Activated CD4-positive, CD25-positive, alpha-beta regulatory T cell (primary cell): ENCODE data around the gene MROH2A.

Experiments used
- DNase-seq, 4 experiments: peaks; one replicate each; lab custom pipeline; 2025; lab: John Stamatoyannopoulos, UW

The MROH2A gene

DNA sequence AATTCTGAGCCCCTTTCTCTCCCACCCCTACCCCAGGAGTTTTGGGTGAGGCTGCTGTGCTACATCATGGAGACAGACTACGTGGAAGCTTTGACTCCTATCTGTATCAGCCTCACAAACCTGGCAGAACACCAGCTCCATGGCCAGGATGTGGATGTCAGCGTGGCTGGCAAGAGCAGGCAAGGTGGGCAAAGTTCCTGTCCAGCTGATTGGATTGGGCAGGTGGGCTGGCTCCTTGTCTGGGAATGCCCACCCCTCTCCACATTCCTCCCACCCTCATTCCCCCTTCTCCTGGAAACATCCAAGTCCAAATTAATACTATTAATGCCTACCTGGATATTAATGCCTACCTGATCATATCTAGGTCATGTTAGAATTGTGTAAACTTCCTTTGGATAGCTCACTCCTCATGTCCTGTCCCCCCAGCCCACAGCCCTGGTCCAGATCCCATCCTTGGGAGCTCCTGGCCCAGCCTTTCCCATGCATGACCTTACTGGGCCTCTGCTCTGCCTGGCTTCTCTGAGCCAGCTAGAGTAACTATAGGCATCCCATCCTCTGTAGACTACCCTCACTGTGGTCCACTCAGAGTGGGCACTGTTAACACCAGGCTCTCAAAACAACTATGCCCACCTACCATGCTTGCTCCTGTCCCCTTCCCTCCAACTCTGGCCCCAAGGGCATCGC is 24.1 kb downstream of the MROH2A start:
- DNase-seq = no peak

DNA sequence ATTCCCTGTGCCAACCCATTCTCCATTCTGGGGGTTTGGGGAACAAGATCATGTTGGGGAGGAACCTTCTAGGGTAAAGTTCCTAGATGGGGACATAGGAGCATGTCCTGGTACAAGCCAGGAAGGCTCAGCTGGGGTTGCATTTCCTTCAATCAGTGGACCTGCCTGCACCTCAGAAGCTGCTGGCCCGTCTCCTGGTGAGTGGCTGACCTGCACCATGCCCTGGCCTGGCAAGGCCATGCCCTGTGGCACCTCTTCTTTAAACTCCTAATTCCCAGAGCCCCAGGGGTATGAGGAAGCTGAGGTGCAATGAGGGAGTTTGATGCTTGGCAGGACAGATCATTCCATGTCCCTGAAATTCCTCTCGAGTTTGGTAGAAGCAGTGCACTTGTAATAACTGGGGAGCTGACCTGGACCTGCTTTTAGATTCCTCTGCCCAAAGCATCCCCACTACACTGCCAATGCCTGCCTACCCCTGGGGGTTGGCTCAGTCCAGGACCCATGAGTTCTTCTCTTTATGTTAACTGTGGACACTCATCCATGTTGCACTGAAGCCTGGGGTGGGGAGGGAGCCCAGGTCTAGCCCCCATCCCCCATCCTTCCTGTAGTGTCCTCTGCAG is 25.3 kb downstream of the MROH2A start:
- DNase-seq = no peak

DNA sequence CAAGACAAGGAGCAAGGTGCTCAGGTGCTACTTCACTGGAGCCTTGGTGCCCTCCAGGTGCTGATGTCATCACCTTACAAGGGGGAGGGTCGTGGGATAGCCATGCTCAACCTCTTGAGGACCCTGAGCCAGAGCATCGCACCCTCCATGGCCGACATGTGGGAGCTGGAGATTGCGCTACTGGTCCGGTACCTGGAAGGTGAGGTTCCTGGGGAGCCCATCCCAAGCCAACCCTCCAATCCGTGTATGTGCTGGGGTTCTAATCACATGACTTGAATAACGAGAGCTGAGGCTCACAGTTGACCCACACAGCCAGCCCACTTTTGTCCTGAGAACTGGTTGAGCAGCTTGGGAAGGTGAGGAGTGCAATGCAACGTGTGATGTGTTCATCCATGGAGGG is 25.9 kb downstream of the MROH2A start:
- DNase-seq = no peak

DNA sequence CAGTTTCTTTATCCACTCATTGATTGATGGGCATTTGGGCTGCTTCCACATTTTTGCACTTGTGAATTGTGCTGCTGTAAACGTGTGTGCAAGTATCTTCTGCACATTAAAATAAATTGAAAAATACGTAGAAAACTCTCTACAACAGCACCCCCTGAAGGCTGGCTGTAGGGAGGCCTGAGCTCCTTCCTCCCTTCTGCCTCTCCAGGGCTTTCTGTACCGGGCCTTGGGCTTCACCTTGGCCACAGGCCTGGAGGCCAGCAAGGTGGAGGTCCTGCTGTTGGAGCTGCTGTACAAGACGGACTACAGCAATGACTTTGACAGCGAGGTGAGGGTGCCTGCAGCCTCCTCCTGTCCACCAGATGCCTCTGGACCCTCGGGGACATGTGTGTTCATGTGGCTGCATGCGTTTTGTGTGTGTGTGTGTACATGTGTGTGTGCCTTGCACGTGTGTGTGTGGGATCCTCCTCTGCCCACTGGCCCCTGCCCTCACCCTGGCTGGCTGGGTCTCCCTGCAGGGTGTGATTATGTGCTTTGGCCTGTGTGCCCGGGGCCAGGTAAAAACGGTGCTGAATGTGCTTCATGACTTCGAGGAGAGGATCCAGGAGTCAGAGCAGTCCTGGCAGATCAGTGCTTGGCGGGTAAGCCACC is 29.2 kb downstream of the MROH2A start:
- no peak for DNase-seq

DNA sequence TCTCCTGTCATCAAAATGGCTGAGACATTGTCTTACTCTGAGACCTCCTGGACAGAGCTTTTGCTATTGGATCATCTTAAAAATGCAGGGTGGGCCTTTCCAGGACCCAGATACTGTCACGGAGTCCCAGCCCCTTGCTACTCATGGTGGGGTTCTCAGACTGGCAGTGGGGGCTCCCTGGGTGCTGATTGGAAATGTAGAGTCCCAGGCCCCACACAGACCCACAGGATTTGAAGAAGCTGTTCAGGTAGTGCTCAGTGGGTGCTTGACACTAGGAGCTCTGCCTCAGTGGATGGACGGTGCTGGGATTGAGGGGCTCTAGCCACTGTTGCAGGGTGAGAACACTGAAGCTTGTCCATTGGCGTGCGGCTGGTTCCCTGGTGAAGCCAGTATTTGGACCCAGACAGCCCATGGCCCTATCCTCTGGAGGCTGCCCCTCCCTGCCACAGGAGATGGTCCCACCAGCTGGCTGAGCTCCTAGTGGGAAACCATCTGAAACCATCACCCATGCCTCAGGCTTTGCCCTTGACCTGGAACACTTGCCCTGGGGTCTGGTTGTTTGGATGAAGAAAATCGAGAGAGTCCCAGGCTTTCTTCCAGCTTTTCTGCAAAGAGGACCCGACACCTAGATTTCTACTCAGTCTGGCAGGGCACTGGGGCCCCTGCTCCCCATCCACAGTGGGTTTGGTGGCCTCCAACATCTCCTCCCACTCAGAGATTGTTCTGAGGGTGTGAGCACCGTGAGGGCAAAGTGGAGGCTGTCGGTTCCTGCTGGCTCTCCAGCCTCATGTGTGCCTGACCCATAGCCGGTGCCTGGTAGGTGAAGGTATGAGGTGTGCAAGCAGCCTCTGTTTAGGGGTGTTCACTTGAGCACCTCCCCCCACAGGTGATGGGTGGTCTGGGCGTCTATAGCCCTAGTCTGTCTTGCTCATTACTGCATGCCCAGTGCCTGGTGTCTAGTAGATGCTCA is 30.1 kb downstream of the MROH2A start:
- DNase-seq = no peak

DNA sequence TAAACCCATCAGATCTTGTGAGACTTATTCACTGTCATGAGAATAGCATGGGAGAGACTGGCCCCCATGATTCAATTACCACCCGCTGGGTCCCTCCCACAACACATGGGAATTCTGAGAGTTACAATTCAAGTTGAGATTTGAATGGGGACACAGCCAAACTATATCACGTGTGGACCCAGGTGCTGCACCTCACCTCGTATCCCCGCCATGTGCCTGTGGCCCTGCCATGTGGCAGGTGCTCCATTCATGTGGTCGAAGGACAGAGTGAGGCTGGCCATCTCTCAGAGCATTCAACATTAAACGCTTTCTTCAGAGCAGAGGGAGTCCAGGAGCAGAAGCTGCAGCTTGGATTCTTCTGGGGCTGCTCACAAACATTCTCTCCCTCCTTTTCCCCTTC is 32.3 kb downstream of the MROH2A start:
- DNase-seq = no peak

DNA sequence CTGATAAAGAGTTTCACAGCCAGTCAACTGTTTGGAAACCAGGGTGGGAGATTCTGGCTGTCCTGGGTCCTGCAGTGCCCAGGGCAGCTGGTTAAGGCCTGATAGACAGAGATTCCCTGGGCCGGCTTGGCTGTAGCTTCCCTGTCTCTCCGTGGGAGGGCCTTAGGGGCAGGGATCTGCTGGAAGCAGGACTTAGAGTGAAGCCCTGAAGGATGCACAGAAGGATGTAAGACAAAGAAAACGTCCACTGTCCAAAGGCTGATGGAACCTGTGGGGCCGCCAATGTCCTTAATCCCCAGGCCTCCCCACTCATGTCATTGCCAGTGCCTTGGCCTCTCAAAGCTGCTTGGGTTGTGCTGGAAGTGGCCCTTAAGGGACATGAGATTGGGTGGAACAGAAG is 33.0 kb downstream of the MROH2A start:
- no peak for DNase-seq

DNA sequence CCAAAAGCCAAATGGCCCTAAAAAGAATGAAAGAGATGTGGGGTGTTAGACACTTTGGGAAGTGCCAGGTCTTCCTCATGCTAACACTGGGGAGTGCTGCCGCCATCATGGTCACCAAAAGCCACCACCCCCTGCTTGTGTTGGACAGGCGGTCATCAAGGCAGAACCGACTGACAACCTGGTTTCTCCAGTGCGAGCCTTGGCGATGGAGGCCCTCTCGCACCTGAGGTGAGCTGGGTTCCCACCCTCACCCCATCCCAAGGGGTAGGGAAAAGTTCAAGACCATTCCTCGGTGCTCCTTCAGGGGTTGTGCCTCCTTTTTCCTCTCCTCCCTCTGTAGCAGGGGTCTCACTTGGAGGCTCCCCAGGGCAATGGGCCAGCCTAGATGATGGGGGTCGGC is 33.6 kb downstream of the MROH2A start:
- DNase-seq = no peak

DNA sequence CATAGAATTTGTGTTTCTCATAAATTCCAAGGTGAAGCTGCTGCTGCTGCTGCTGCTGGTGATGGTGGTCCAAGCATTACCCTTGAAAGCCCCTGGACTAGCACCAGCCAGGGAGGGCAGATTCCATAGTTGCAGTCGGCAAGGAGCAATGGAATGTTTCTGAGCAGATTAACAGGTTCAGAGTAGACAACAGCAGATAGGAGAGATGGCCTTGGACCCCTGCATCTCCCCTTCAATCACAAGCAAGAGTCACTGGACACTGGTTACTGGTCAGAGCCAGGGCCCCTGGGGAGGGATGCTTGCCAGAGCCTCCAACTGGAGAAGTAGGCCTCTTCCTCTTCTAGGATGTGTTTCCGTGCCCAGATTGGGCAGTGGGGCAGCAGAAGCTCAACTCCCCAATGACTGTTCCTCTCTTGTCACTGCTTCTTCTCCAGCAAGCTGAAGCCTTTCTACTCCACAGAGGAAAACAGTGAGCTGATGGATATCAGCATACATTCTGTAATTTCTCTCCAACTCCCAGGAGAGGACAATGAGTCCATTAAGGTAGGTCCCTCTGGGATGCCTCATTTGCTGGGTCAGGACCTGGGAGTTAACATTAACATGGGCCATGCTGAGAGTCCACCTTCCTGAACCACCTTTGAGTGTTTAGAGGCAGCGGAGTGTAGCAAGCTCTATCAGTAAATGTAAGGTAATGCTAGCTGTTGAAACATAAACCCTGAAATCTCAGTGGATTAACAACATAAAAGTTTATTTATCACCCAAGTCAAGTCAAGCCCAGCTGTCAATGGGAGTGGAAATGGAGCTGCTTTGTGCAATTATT is 35.3 kb downstream of the MROH2A start:
- DNase-seq = no peak

DNA sequence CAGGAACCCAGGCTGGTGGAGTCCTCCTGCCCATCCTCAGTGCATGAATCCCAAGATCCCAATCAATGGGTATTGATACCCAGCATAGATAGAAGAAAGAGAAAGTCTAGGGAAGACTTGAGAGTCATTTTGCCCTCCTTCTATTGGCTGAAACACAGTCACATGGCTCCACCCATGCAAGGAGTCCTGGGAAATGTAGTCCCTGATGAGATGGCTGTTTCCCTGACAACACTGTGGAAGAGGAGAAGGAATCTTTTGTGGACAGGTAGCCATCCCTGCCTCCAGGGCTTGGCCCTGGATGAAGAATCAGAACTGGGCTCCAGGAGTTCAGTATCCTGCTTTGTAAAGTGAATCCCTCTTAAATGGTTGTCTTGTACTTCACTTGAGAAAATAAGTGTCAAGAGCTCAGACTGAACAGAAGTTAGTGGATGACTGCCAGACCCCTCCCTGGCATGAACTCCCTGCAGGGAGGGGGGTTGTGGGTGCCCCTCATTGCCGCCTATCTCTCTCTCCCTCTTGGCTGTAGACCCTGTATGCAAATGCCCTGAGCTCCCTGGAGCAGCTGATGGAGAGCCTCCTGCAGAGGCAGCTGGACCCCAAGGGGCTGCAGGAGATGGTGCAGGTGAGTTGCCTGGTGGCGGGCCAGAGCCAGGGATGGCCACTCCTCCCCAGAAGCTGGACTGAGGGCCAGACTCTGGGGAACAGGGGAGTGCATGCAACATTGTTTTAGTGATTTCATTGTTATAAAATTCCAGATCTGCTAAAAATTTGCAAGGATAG is 36.1 kb downstream of the MROH2A start:
- DNase-seq = no peak

DNA sequence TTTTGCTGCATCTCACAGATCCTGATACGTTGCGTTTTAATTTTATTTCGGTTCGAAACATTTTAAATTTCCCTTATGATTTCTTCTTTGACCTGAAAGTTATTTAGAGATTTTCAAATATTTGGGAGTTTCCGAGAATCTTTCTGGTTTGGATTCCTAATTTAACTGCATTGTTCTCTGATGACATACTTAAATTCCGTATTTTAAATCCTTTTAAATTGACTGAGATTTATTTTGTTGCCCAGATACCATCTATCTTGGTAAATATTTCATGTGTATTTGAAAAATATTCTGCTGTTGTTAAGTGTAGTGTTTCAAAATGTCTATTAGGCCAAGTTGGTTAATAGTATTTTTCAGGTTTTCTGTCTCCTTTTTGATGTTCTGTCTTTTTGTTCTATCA is 37.7 kb downstream of the MROH2A start:
- DNase-seq = no peak

DNA sequence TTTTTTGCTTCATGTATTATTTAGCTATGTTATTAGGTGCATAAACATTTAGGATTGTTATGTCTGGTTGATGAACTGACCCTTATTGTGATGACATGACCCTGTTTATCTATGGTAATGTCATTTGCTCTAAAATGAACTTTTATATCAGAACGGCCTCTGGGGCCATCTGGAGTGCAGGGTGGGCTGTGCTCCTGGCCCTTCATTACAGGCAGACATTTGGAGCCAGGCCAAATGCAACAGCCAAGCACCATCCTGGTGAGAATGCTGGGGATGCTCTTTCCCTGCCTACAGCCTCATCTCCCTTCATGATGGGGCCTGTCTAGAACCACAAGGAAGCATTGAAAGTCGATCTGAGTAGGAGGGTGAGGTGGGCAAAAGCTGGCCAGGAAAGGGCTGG is 38.2 kb downstream of the MROH2A start:
- DNase-seq = no peak

DNA sequence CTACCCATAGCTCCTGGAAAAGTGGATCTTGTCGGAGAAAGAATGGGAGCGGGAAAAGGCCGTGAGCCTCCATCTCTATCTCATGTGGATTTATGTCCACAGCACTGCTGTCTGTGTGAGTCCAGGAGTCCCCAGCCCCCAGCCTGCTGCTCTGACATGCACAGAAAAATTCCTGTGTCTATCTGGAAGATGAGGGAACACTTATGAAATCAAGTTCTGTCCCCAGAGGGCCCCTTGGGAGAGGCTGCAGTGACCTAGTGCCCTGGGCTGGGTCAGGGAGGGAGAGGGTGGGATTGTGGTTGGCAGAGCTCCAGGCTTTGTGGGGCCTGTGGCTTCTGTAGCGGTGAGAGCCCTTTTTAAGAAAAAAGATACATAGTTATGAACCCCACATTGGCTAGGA is 38.6 kb downstream of the MROH2A start:
- DNase-seq = no peak

DNA sequence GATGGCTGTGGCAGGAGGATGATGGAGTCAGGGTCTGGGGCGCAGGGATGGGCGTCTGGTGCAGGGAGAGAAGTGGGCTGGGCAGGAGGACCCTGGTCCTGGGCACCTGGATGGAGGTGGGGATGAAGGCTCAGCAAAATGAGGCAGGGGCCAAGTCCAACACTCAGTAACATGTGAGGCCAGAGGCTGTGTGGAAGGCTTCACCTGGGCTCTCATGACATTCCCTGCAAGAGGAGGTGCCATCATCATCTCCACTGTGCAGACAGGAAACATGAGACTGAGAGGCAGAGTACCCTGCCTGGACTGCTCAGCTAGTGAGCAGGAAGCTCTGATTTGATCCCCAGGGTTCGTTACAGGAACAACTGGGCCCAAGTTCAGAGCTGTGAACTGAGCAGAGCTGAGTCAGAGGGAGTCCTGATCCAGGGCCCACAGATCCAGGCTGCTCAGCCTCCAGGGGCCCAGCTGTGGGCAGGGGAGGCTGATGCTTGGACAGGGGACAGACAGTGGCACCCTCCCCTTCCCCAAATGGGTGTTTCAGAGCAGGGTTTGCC is 39.3 kb downstream of the MROH2A start:
- no peak for DNase-seq

DNA sequence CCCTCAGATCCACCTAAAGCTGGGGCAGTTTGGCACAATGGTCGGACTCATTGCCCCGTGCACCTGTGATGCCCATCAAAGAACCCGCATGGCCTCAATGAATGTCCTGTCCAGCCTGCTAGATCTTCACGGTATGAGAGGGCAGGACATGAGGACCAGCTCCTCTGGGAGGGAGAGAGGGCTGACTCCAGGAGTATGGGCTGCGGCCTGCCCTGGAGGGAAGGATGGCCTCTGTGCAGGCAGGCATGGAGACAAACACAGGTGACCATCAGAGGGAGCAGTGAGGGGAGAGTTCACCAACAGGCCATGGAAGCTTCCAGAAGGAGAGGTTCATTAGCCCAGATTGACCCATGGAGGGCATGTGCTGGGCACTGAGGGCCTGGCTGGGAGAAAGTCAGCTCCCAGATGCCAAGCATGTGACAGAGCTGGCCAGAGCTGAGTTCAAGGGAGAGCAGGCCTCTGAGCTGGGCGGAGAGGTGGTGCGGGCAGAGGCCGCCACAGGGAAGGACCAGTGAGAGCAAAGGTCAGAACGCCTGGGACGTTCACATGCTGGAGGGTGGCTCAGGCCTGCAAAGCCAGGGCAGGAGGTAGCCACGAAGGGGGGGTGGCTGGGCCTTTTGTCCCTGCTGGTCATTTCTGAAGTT is 40.0 kb downstream of the MROH2A start:
- DNase-seq = no peak

DNA sequence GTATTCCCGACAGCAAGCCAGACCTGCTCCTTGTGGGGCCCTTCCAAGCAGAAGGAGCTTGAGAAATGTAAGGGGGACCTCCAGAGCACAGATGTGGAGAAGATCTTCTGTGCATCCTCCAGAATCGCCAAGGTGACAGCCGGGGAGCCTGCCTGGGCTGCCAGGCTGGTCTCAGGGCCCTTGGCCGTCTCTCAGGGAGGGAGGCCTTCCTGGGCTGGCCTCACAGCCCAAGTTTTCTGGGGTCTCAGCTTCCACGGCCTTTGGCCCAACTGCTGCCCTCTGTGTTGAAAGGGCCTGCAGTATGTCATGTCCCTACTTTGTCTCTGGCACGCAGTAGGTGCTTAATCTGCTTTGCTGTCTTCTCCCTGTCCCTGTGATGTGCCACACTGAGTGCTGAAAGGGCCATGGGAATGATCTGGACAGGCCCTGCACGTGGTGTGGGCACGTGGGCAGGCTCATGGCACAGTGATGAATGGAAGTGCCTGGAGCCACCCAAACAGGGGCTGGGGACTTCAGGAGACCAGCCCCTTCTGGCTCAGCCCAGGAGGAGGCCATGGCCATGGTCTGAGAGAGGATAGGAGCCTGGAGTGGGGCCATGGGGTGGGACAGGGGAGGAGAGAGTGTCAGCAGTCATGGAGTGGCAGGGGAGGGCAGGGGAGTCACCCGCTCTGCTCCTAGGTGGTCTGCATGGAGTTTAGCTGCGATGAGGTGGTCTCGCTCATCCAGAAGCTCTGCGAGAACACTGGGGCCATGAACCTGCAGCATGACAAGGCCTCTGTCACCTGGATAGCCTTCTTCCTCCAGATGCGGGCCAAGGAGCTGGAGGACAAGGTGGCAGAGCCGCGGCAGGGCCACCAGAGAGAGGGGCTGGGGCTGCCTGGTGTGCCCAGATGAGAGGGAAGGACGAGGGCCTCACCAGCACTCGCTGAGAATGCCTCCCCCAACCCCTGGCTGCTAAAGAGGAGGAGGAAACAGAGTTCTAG is 40.8 kb downstream of the MROH2A start:
- DNase-seq = no peak

DNA sequence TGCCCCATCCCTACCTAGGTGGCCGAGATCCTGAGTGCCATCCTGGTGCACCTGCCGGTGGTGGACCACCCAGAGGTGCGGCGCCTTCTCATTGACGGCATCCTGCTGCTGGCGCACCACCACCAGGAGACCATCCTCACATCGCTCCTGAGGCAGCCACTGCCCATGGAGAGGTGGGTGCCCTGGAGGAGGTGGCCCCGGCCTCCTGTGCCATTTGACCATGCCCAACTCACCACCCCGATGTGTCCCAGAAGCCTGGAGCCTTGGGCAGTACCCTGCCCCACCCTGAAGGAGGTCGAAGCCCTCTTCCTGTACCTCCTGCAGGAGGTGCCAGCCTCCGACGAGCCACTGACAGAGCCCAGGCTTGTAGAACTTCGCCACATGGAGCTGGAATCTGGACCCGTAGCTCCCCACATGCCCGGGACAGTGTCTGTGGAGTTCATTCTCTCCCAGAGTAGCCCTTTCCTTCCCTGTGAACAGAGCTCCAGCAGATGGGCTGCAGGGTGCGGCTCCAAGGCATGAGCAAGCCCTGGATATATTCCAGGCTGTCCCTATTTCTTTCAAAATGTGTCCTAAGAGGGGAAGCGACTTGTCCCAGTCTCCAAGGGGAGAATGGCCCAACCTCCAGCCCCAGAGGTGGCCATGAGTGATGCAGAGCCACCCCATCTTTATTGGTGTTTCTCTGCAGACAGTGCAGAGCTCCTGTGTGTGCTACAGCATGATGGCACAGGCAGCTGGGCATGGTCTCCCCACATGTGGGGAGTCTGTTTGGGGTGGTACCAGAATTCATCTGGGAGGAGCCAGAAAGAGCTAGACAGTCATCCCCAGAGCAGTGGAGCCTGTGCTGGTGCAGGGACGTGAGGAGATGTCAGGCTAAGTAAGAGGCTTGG is 42.0 kb downstream of the MROH2A start:
- DNase-seq = no peak

DNA sequence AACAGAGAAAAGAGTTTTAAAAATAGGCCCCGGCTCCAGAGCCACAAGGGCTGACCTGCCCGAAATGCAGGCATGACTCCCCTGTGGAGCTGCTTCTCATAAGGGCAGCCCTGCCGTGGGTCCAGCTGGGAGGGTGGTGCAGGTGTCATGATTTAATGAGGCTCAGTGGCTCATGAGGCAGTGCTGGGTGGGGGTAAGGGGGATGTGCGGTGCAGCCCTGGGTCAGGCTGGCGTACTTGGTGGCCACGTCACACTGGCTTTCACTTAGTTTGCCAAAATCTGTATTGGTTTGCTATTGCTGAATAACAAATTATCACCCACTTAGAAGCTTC is 42.6 kb downstream of the MROH2A start:
- DNase-seq = no peak
